ENCODE results near the gene SCIN.

- TF ChIP-seq, protein P1, sequence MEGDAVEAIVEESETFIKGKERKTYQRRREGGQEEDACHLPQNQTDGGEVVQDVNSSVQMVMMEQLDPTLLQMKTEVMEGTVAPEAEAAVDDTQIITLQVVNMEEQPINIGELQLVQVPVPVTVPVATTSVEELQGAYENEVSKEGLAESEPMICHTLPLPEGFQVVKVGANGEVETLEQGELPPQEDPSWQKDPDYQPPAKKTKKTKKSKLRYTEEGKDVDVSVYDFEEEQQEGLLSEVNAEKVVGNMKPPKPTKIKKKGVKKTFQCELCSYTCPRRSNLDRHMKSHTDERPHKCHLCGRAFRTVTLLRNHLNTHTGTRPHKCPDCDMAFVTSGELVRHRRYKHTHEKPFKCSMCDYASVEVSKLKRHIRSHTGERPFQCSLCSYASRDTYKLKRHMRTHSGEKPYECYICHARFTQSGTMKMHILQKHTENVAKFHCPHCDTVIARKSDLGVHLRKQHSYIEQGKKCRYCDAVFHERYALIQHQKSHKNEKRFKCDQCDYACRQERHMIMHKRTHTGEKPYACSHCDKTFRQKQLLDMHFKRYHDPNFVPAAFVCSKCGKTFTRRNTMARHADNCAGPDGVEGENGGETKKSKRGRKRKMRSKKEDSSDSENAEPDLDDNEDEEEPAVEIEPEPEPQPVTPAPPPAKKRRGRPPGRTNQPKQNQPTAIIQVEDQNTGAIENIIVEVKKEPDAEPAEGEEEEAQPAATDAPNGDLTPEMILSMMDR (optimal IDR thresholded peaks at IDR 0.05 in 1 of 3, IDR thresholded peaks at IDR 0.05 in 1 of 3, conservative IDR thresholded peaks at IDR 0.05 in 1 of 3; ENCODE audit: extremely low read depth in 1 of 3, insufficient read depth in 2 of 3, low read length in 3 of 3) = no peak
- no peak for TF ChIP-seq EZH2 (IDR thresholded peaks at IDR 0.05; ENCODE audit: low read length)
Measured at GRCh38 chr7:12610899-12611298, 40.4 kb downstream of the SCIN start.
